Activated naive CD8-positive, alpha-beta T cell treated with anti-CD3 and anti-CD28 coated beads, Interleukin-2, amount 50 U/mL, for 24 hours (primary cell): ENCODE data around the gene NEK6.
A peak's percentile ranks its signal among the peaks of the same experiment; 100 is the strongest.

Source experiments
- ATAC-seq: fragments of 150-1000 bp; cut with Tn5 transposase; one replicate; pipeline ENCODE4 v1.10.0; 2021
- DNase-seq: peaks from one replicate; pipeline ENCODE4 v3.0.0; 2021
- H3K27ac Mint-ChIP-seq: one replicate; pipeline ENCODE4 v1.8.0; 2021; ENCODE audit warnings: mild to moderate bottlenecking, mixed read lengths
- H3K27me3 Mint-ChIP-seq: one replicate; pipeline ENCODE4 v1.8.0; 2021; ENCODE audit warnings: mixed read lengths
- H3K36me3 Mint-ChIP-seq: one replicate; pipeline ENCODE4 v1.8.0; 2021; ENCODE audit warnings: low read depth, mixed read lengths
- H3K4me1 Mint-ChIP-seq: one replicate; pipeline ENCODE4 v1.8.0; 2021; ENCODE audit warnings: mixed read lengths
- H3K4me3 Mint-ChIP-seq: one replicate; pipeline ENCODE4 v1.8.0; 2021; ENCODE audit warnings: mild to moderate bottlenecking, moderate library complexity, mixed read lengths
- H3K9me3 Mint-ChIP-seq: one replicate; pipeline ENCODE4 v1.8.0; 2021; ENCODE audit warnings: mixed read lengths

Gene NEK6

DNA sequence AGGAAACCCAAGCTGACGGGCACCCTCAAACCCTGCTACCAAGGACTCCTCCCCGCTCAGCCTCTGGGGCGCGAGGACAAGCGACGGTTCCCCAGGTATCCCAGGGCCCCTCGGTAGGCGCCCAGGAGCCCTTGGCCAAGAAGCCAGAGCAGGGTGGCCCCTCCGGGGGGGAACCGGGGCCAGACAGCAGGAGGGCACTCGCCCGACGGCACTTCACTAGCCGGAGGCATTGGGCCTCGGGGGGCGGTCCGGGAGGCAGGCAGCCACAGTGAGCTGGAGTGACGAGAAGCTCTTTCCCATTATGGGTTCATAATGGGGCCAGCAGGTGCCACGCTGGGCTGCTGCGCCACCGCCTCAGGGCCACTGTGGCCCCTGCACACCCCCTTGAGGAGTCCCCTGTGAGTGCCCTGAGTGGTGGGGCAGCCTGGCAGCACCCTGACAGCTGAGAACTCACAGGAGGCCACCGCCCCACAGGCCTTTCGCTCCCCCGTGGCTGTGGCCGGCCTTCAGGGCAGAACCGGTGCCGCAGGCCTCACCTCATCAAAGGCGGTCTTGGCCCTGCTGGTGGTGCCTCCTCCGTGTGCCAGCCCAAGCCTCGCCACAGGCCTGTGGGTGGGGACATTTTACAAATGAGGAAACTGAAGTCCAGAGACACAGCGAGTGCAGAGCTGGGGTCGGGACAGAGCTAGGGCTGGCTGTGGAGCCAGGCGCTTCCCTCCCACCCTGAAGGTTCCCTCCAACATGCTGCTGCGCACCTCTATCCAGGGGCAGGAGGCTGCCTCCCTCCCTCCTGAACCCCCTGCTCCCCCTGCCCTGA is 88.8 kb downstream of the NEK6 start:
- Mint-ChIP-seq H3K27ac (no peak overlapping the region), H3K27me3 (no peaks in the 10 kb centered on the region), H3K9me3 (no peaks in the 10 kb centered on the region), H3K36me3 (peaks cover 12% of the 10 kb centered on the region), H3K4me1 (no peaks in the 10 kb centered on the region), H3K4me3 (no peak overlapping the region)
- ATAC-seq = no peak
- no peak for DNase-seq

DNA sequence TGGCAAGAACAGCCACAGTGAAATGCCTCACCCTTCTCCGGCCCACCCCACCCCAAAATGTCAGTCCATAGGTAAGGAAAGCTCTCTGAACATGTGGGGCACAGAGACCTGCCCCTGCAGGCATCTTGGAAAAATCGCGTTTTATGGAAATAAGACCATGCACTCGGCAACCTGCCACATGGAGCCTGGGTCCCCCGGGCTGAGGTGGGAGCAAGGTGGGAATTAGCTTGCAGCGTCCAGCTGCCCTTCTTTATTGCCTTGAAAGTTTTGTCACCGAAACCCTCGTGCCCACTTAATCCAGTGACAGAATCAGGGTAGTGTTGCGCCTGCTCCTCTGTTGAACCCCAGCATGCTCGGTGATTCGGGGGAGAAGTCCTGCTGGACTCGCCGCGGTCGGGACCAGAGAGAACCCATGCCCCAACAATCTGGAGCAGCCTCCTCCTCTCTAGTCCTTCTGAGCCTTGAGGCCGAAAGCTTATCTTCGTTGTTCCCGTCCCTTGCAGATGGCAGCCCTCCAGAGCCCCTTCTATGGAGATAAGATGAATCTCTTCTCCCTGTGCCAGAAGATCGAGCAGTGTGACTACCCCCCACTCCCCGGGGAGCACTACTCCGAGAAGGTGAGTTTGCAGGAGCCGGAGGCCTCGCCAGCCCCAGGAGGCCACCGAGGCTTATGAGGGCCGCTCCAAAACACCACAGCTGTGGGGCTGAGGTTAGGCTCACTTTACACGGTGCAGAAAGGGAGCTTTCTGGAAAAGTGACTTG is 89.6 kb downstream of the NEK6 start:
- Mint-ChIP-seq H3K9me3 (no peaks in the 10 kb centered on the region), H3K27ac (no peak overlapping the region), H3K4me1 (no peaks in the 10 kb centered on the region), H3K4me3 (no peak overlapping the region), H3K36me3 (peaks cover 20% of the 10 kb centered on the region), H3K27me3 (no peaks in the 10 kb centered on the region)
- DNase-seq (no peak), ATAC-seq (no peak)

DNA sequence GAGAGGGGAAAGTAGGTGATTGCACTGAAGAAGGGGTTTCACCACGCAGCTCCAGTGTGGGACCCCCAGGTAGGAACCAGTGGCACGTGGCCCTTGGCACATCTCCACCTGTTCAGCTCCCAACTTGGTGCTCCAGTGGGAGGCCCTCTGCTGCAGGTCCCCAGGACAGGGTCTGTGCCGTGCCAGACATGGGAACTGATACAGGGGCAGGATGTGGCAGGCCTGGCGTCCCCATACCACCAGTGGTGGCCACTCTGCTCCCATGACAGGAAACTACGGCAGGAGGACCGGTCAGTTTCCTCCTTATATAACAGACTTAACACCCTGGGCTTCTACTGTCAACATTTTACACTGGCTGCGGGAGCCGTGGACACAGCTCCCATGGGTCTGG is 90.2 kb downstream of the NEK6 start:
- peaks cover 25% of the 10 kb centered on the region for H3K36me3 Mint-ChIP-seq
- no peak for DNase-seq
- H3K9me3 Mint-ChIP-seq = no peaks in the 10 kb centered on the region
- no peaks in the 10 kb centered on the region for H3K27me3 Mint-ChIP-seq
- H3K27ac Mint-ChIP-seq = no peak overlapping the region
- no peak for ATAC-seq
- no peaks in the 10 kb centered on the region for H3K4me1 Mint-ChIP-seq
- no peak overlapping the region for H3K4me3 Mint-ChIP-seq

DNA sequence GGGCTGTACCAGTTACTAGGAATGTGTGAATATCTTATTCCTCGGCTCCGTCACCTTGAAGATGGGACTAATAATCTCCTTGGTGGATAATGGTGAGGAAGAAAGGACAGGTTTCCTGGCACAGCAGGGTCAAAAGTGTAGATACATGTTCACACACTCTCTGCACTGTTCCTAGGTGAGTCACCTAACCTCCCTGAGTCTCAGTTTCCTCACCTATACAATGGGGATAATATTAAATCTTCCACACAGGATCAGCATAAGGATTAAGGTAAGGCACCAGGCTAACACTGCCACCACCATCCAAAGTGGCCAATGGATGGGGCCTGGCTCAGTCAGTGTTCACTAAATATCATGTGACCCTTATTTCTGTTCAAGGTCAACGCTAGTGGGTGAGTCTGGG is 90.6 kb downstream of the NEK6 start:
- no peak overlapping the region for H3K4me3 Mint-ChIP-seq

GRCh38 chr9:124348831-124349230 is 91.1 kb downstream of the NEK6 start:
- H3K27me3 Mint-ChIP-seq = no peaks in the 10 kb centered on the region
- no peaks in the 10 kb centered on the region for H3K9me3 Mint-ChIP-seq
- peaks cover 30% of the 10 kb centered on the region for H3K36me3 Mint-ChIP-seq
- H3K4me3 Mint-ChIP-seq = no peak overlapping the region
- H3K27ac Mint-ChIP-seq = no peak overlapping the region
- no peaks in the 10 kb centered on the region for H3K4me1 Mint-ChIP-seq
- no peak for ATAC-seq
- no peak for DNase-seq

More for the DNA sequence above, 90.6 kb downstream of the NEK6 start:
- H3K36me3 Mint-ChIP-seq = peaks cover 27% of the 10 kb centered on the region
- ATAC-seq (no peak), DNase-seq (no peak)
- H3K9me3 Mint-ChIP-seq = no peaks in the 10 kb centered on the region
- no peaks in the 10 kb centered on the region for H3K4me1 Mint-ChIP-seq
- H3K27ac Mint-ChIP-seq = no peak overlapping the region
- no peaks in the 10 kb centered on the region for H3K27me3 Mint-ChIP-seq

DNA sequence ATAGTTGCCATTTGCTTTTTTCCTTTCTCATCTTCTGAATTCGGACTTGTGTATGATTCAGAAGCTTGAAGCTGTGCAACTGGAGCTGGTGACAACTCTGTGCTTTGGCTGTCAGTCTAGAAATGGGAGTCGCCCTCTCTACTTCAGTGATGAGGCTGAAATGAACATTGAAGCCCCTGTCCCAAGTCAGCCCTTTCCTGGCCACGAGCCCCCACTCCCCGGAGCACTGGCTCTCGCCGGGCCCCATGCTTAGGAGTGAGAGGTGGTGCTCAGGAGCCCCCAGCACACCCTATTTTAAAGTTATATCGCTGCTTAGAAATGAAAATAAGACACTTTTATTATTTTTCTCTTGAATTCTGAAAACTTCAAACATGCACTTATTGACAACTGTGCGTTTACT is 91.5 kb downstream of the NEK6 start:
- no peak overlapping the region for H3K27ac Mint-ChIP-seq
- ATAC-seq (no peak), DNase-seq (no peak)
- no peaks in the 10 kb centered on the region for H3K9me3 Mint-ChIP-seq
- no peaks in the 10 kb centered on the region for H3K27me3 Mint-ChIP-seq
- H3K4me3 Mint-ChIP-seq = no peak overlapping the region
- peaks cover 32% of the 10 kb centered on the region for H3K36me3 Mint-ChIP-seq
- no peaks in the 10 kb centered on the region for H3K4me1 Mint-ChIP-seq

DNA sequence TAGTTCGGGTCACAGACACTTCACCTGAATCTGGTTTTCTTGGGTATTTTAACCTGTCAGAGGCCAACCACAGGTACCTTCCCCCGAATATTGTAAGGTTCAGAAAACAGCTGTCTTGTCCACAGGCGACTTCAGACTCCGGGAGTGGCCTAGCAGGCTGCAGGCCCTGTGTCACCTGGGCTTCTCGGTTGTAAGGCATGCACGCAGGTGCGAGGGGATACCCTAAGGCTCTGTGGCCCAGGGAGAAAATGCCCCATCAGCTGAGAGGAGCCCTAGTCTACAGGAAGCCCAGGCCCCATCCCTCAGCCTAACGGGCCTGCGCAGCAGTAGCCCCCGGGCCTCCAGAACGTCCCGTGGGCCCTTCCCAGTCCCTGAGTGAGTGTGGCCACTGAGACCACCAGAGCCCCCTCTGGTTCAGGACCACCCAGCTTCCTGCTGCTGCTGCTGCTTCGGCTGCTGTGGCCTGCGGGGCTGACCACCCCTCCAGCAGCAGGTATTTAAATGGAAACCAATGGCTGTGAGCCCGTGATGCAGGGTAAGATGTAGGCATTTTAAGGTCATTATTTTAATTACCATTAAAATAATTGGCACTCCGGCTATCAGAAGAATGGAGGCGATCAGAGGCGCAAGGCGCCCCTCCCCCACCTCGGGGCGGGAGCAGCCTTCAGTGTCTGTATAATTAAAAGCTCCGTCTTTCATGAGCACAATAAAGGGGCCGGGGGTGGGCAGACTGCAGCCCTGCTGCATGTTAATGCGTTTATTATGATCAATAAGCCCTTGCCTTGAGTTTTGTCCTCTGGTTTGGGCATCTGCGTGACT is 92.1 kb downstream of the NEK6 start:
- Mint-ChIP-seq H3K27ac (no peak overlapping the region), H3K4me3 (no peak overlapping the region), H3K27me3 (no peaks in the 10 kb centered on the region), H3K4me1 (no peaks in the 10 kb centered on the region), H3K36me3 (peaks cover 32% of the 10 kb centered on the region), H3K9me3 (no peaks in the 10 kb centered on the region)
- ATAC-seq = peak; percentile 4
- DNase-seq = no peak

DNA sequence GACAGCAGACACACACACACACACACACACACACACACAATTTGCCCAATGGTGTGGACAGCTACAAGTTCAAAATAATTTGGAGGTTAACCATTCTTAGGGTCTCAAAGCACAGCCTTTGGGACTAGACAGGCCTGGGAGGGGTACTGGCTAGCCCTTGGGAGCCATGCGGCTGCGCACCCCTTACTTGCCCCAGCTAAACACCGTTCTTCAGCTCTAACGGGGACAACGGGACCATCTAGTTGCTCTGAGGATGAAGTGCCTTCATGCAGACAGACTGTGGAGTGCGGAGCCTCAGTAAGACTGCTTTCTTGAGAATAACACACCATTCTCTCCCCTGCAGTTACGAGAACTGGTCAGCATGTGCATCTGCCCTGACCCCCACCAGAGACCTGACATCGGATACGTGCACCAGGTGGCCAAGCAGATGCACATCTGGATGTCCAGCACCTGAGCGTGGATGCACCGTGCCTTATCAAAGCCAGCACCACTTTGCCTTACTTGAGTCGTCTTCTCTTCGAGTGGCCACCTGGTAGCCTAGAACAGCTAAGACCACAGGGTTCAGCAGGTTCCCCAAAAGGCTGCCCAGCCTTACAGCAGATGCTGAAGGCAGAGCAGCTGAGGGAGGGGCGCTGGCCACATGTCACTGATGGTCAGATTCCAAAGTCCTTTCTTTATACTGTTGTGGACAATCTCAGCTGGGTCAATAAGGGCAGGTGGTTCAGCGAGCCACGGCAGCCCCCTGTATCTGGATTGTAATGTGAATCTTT is 92.9 kb downstream of the NEK6 start:
- Mint-ChIP-seq H3K4me3 (no peak overlapping the region), H3K27ac (no peak overlapping the region), H3K27me3 (no peaks in the 10 kb centered on the region), H3K9me3 (no peaks in the 10 kb centered on the region), H3K4me1 (no peaks in the 10 kb centered on the region), H3K36me3 (peaks cover 32% of the 10 kb centered on the region)
- no peak for ATAC-seq
- DNase-seq = no peak

DNA sequence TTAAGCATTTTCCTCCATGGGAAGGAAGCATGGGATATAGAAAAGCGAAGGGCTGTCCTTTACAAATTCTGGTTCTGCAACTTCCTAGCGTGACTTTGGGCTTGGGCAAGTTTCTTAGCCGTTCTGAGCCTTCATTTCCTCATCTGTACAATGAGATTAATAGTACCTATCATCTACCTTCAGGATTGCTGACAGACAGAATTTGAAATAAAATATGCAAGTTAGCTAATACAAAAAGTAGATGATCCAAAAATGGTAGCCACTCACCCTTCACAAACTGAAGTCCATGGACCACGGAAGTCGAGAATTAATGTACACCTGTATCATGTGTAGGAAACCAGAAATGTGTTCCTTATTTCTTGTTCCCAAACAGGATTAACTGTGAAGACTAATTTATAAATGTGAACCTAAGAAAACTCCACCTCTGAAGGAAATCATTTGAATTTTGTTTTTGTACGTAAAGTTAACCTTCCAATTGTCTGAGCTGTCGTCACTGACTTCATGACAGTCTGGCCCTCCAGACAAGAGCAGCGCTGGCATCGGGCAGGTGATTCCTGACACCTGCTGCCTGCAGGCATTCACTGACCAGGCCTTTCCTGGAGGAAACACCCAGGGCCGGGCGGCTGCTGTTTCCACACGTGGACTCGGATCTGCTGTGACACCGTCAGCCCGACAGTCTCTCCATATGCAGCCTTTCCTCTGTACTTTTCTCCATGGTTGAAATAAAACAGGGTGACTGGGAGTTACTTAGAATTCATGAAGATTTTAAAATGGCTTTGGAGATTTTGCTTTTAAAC is 94.1 kb downstream of the NEK6 start:
- no peak overlapping the region for H3K4me3 Mint-ChIP-seq
- no peak overlapping the region for H3K27ac Mint-ChIP-seq

DNA sequence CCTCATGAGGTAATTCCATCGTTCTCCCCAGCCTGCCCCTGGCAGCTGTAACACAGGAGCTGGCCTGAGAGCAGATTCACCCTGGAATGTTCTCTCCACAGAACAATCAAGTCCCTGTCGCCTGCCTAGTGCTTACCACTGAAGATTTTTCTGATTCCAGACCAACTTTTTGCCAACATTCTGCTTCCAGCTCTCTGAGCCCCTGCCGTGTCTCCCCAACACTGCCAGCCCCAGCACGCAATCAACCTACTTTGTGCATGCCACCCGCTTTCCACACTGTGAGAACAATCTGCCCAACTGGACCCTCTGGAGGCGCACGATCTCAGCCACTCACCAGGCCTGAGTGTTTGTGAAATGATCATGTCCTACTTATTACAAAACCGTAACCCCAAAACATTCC is 94.9 kb downstream of the NEK6 start:
- Mint-ChIP-seq H3K27me3 (no peaks in the 10 kb centered on the region), H3K4me3 (no peak overlapping the region), H3K27ac (peak overlapping the region; percentile 33), H3K9me3 (no peaks in the 10 kb centered on the region), H3K4me1 (peaks cover 6% of the 10 kb centered on the region), H3K36me3 (peaks cover 39% of the 10 kb centered on the region)
- DNase-seq = no peak
- no peak for ATAC-seq

More for the DNA sequence above, 94.1 kb downstream of the NEK6 start:
- Mint-ChIP-seq H3K36me3 (peaks cover 34% of the 10 kb centered on the region), H3K4me1 (no peaks in the 10 kb centered on the region), H3K9me3 (no peaks in the 10 kb centered on the region), H3K27me3 (no peaks in the 10 kb centered on the region)
- ATAC-seq (no peak), DNase-seq (no peak)

DNA sequence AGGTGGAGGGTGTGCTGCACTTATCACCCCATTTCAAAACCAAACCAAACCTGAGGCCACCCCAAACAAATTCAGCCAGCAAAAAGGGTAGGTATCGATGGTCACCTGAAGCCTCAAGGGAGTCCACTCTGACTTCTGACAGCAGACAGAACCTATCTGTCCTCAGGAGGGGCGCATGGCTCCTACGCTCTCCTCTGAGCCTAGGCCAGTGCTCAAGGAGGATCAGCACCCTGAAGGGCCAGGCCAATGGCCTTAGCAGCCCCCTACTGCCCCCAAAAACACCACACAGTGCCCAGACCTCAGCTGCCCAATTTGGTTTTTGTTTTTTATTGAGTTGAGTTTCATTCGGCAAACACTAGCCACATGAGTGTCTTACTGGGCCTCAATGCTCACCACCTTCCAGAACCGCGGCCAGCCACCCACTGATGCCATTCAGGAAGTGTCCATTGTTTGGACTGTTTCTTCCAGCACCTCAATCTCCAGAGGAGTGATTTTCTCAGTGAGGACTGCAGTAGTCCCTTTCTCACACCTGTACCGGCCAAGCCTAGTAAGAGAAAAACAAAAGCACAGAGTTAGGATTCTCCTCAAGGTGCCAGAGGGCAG is 95.5 kb downstream of the NEK6 start:
- H3K27ac Mint-ChIP-seq = peak overlapping the region; percentile 61
- ATAC-seq = no peak

GRCh38 chr9:124353811-124354274 is 96.1 kb downstream of the NEK6 start:
- Mint-ChIP-seq H3K4me1 (peaks cover 17% of the 10 kb centered on the region), H3K9me3 (no peaks in the 10 kb centered on the region), H3K36me3 (peaks cover 33% of the 10 kb centered on the region), H3K27me3 (no peaks in the 10 kb centered on the region), H3K4me3 (no peak overlapping the region), H3K27ac (peak overlapping the region; percentile 61)
- DNase-seq = no peak
- no peak for ATAC-seq

More for the DNA sequence above, 95.5 kb downstream of the NEK6 start:
- Mint-ChIP-seq H3K4me3 (no peak overlapping the region), H3K27me3 (no peaks in the 10 kb centered on the region), H3K36me3 (peaks cover 37% of the 10 kb centered on the region), H3K4me1 (peaks cover 12% of the 10 kb centered on the region), H3K9me3 (no peaks in the 10 kb centered on the region)
- no peak for DNase-seq
